ENCODE measurements around the gene TRMT1.

The TRMT1 gene

GRCh38 chr19:13120031-13120430 is 3.5 kb upstream of the TRMT1 start:
- no peak overlapping the region for H3K4me3 ChIP-seq (ENCODE audit: severe bottlenecking)
- H3K27ac ChIP-seq (ENCODE audit: poor library complexity, severe bottlenecking), result peak overlapping the region; percentile 88
- H3K36me3 ChIP-seq (ENCODE audit: low read depth), result peaks cover 36% of the 10 kb centered on the region
- no peak for ATAC-seq (ENCODE audit: low read depth)
- no peaks in the 10 kb centered on the region for H3K27me3 ChIP-seq (ENCODE audit: insufficient read depth, poor library complexity, severe bottlenecking)
- H3K4me1 ChIP-seq (ENCODE audit: insufficient read depth, poor library complexity, severe bottlenecking), result peaks cover 8% of the 10 kb centered on the region
- TF ChIP-seq, protein P1, sequence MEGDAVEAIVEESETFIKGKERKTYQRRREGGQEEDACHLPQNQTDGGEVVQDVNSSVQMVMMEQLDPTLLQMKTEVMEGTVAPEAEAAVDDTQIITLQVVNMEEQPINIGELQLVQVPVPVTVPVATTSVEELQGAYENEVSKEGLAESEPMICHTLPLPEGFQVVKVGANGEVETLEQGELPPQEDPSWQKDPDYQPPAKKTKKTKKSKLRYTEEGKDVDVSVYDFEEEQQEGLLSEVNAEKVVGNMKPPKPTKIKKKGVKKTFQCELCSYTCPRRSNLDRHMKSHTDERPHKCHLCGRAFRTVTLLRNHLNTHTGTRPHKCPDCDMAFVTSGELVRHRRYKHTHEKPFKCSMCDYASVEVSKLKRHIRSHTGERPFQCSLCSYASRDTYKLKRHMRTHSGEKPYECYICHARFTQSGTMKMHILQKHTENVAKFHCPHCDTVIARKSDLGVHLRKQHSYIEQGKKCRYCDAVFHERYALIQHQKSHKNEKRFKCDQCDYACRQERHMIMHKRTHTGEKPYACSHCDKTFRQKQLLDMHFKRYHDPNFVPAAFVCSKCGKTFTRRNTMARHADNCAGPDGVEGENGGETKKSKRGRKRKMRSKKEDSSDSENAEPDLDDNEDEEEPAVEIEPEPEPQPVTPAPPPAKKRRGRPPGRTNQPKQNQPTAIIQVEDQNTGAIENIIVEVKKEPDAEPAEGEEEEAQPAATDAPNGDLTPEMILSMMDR (IDR thresholded peaks at IDR 0.05; ENCODE audit: poor library complexity, severe bottlenecking), result no peak
- DNase-seq (ENCODE audit: low spot score), result no peak
- no peaks in the 10 kb centered on the region for H3K9me3 ChIP-seq (ENCODE audit: severe bottlenecking)

DNA sequence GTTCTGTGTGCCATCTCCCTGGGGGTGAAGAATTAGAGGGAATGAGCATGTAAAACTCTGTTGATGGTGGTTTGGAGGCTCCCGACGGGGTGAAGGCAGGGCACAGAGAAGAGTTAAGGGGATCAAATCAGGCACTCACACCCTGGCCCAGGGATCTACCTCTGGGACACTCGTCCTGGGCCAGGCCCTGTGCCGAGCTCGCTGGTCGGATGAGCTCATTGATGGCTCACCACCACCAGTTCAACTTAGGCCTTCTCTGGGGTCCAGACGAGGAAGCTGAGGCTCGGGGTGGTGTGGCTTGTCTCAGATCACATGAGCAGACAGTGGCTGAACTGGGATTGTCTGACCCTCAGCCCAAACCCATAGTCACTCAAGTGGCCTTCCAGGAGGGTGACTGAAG is 3.1 kb upstream of the TRMT1 start:
- Histone ChIP-seq H3K4me3 (ENCODE audit: severe bottlenecking) (no peak overlapping the region), H3K27me3 (ENCODE audit: insufficient read depth, poor library complexity, severe bottlenecking) (no peaks in the 10 kb centered on the region), H3K27ac (ENCODE audit: poor library complexity, severe bottlenecking) (peak overlapping the region; percentile 88), H3K4me1 (ENCODE audit: insufficient read depth, poor library complexity, severe bottlenecking) (peaks cover 8% of the 10 kb centered on the region), H3K36me3 (ENCODE audit: low read depth) (peaks cover 39% of the 10 kb centered on the region), H3K9me3 (ENCODE audit: severe bottlenecking) (no peaks in the 10 kb centered on the region)
- DNase-seq (ENCODE audit: low spot score) (no peak), ATAC-seq (ENCODE audit: low read depth) (no peak)
- TF ChIP-seq, protein P1 (IDR thresholded peaks at IDR 0.05; ENCODE audit: poor library complexity, severe bottlenecking), result no peak

GRCh38 chr19:13118424-13119193 is 2.1 kb upstream of the TRMT1 start:
- H3K4me1 ChIP-seq (ENCODE audit: insufficient read depth, poor library complexity, severe bottlenecking), result peaks cover 8% of the 10 kb centered on the region
- peak overlapping the region; percentile 87 for H3K4me3 ChIP-seq (ENCODE audit: severe bottlenecking)
- ATAC-seq (ENCODE audit: low read depth) (peak; percentile 48), DNase-seq (ENCODE audit: low spot score) (peak; percentile 86)
- peaks cover 39% of the 10 kb centered on the region for H3K36me3 ChIP-seq (ENCODE audit: low read depth)
- no peaks in the 10 kb centered on the region for H3K9me3 ChIP-seq (ENCODE audit: severe bottlenecking)
- H3K27ac ChIP-seq (ENCODE audit: poor library complexity, severe bottlenecking), result peak overlapping the region; percentile 88
- no peaks in the 10 kb centered on the region for H3K27me3 ChIP-seq (ENCODE audit: insufficient read depth, poor library complexity, severe bottlenecking)
- TF ChIP-seq, protein P1 (IDR thresholded peaks at IDR 0.05; ENCODE audit: poor library complexity, severe bottlenecking), result no peak

DNA sequence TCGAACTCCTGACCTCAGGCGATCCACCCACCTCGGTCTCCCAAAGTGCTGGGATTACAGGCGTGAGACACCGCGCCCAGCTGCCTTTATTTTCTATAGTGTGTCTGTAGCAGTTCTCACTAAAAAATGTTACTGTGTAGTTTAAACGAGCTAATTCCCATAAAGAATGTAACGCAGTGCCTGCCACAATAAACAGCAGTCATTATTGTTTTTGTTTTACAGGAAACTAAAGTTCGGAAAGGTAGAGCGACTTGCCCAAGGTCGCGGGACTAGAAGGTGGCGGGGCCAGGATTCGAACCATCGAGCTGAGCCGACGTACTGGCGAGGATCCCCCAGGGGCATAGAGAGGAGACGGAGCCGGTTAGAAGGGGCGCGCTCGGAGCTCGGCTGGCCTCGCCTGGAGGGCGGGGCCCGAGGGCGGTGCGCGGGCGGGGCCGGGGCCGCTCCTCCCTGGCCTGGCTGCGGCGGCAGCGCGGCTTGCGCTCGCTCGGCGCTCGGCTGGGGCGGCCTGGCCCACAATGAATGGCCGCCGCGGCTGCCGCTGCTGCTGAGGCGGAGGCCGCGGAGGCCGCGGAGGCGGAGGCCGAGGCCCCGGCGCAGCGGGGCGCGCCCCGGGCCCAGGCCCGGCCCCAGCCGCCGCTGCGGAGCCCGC is 1.4 kb upstream of the TRMT1 start, which contains the start of gene NACC1:
NACC1 (plus strand) TSS at position 493 of the 652 bp plus-strand sequence. CDS start 16,944 bp downstream, outside the sequence.
- Histone ChIP-seq H3K4me1 (ENCODE audit: insufficient read depth, poor library complexity, severe bottlenecking) (peaks cover 8% of the 10 kb centered on the region), H3K4me3 (ENCODE audit: severe bottlenecking) (peak within 1 kb of the TSS; percentile 87), H3K36me3 (ENCODE audit: low read depth) (peaks cover 38% of the 10 kb centered on the region), H3K27ac (ENCODE audit: poor library complexity, severe bottlenecking) (peak within 1 kb of the TSS; percentile 88), H3K27me3 (ENCODE audit: insufficient read depth, poor library complexity, severe bottlenecking) (no peaks in the 10 kb centered on the region), H3K9me3 (ENCODE audit: severe bottlenecking) (no peaks in the 10 kb centered on the region)
- DNase-seq (ENCODE audit: low spot score), result no peak
- TF ChIP-seq, protein P1 (IDR thresholded peaks at IDR 0.05; ENCODE audit: poor library complexity, severe bottlenecking), result no peak
- peak; percentile 76 for ATAC-seq (ENCODE audit: low read depth)
